ENCODE results near the gene STRAP.

Gene STRAP

GRCh38 chr12:15854916-15855315 is 27.3 kb upstream of the STRAP start:
- Histone ChIP-seq H3K4me1 (ENCODE audit: insufficient read depth, low read length, severe bottlenecking) (no peaks in the 10 kb centered on the region), H3K79me2 (ENCODE audit: insufficient read depth, low read length) (no peaks in the 10 kb centered on the region), H3K27ac (ENCODE audit: low read depth, low read length, poor library complexity, severe bottlenecking) (no peak overlapping the region), H3K27me3 (ENCODE audit: insufficient read depth, low read length) (no peaks in the 10 kb centered on the region), H3K4me3 (ENCODE audit: low read depth, low read length, poor library complexity, severe bottlenecking) (no peak overlapping the region), H3K9me2 (ENCODE audit: low read depth, low read length) (no peaks in the 10 kb centered on the region), H4K20me1 (ENCODE audit: insufficient read depth, low read length) (no peaks in the 10 kb centered on the region), H3K36me3 (ENCODE audit: insufficient read depth, low read length) (no peaks in the 10 kb centered on the region), H3K9me3 (ENCODE audit: low read length) (no peaks in the 10 kb centered on the region), H3K9ac (ENCODE audit: low read length) (no peak overlapping the region), H3F3A (ENCODE audit: insufficient read depth, low read length) (no peaks in the 10 kb centered on the region), H2AFZ (ENCODE audit: low read length) (no peak overlapping the region), H3K4me2 (ENCODE audit: low read length) (no peak overlapping the region)
- TF ChIP-seq, protein P1, sequence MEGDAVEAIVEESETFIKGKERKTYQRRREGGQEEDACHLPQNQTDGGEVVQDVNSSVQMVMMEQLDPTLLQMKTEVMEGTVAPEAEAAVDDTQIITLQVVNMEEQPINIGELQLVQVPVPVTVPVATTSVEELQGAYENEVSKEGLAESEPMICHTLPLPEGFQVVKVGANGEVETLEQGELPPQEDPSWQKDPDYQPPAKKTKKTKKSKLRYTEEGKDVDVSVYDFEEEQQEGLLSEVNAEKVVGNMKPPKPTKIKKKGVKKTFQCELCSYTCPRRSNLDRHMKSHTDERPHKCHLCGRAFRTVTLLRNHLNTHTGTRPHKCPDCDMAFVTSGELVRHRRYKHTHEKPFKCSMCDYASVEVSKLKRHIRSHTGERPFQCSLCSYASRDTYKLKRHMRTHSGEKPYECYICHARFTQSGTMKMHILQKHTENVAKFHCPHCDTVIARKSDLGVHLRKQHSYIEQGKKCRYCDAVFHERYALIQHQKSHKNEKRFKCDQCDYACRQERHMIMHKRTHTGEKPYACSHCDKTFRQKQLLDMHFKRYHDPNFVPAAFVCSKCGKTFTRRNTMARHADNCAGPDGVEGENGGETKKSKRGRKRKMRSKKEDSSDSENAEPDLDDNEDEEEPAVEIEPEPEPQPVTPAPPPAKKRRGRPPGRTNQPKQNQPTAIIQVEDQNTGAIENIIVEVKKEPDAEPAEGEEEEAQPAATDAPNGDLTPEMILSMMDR (IDR thresholded peaks at IDR 0.05; ENCODE audit: low read length), result no peak
- TF ChIP-seq EZH2 (IDR thresholded peaks at IDR 0.05; ENCODE audit: borderline replicate concordance, low read length), result no peak

DNA sequence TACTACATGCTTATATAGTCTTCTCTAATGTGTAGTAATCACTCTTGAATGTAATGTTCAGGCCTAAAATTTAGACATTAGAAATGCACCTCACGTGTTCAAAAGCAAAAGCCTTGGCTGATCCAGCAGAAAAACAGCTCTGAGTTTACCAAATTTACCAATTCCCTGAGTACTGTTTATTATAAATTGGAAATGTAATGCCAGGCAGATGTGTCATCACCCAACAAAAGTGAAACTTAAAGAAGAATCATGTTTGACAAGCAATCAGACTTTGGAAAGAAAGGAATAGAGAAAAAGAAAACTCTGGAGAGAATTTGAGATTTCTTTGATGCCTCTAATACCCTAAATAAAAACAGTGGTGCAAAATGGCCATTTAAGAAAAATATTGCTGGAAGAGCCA is 26.5 kb upstream of the STRAP start:
- H3K4me1 ChIP-seq (ENCODE audit: insufficient read depth, low read length, severe bottlenecking), result no peaks in the 10 kb centered on the region
- no peak overlapping the region for H3K27ac ChIP-seq (ENCODE audit: low read depth, low read length, poor library complexity, severe bottlenecking)
- H3K79me2 ChIP-seq (ENCODE audit: insufficient read depth, low read length), result no peaks in the 10 kb centered on the region
- H2AFZ ChIP-seq (ENCODE audit: low read length), result no peak overlapping the region
- H3K27me3 ChIP-seq (ENCODE audit: insufficient read depth, low read length), result no peaks in the 10 kb centered on the region
- no peak overlapping the region for H3K4me2 ChIP-seq (ENCODE audit: low read length)
- H3K9me2 ChIP-seq (ENCODE audit: low read depth, low read length), result no peaks in the 10 kb centered on the region
- H3K9me3 ChIP-seq (ENCODE audit: low read length), result no peaks in the 10 kb centered on the region
- no peaks in the 10 kb centered on the region for H3F3A ChIP-seq (ENCODE audit: insufficient read depth, low read length)
- no peak for TF ChIP-seq EZH2 (IDR thresholded peaks at IDR 0.05; ENCODE audit: borderline replicate concordance, low read length)
- TF ChIP-seq, protein P1 (IDR thresholded peaks at IDR 0.05; ENCODE audit: low read length), result no peak
- H3K4me3 ChIP-seq (ENCODE audit: low read depth, low read length, poor library complexity, severe bottlenecking), result no peak overlapping the region
- no peaks in the 10 kb centered on the region for H3K36me3 ChIP-seq (ENCODE audit: insufficient read depth, low read length)
- H4K20me1 ChIP-seq (ENCODE audit: insufficient read depth, low read length), result no peaks in the 10 kb centered on the region
- no peak overlapping the region for H3K9ac ChIP-seq (ENCODE audit: low read length)

- Histone ChIP-seq H3K27ac (ENCODE audit: low read depth, low read length, poor library complexity, severe bottlenecking) (no peak overlapping the region), H3K27me3 (ENCODE audit: insufficient read depth, low read length) (no peaks in the 10 kb centered on the region), H3K4me3 (ENCODE audit: low read depth, low read length, poor library complexity, severe bottlenecking) (no peak overlapping the region), H3K36me3 (ENCODE audit: insufficient read depth, low read length) (no peaks in the 10 kb centered on the region), H4K20me1 (ENCODE audit: insufficient read depth, low read length) (no peaks in the 10 kb centered on the region), H3K9ac (ENCODE audit: low read length) (no peak overlapping the region), H3K4me1 (ENCODE audit: insufficient read depth, low read length, severe bottlenecking) (no peaks in the 10 kb centered on the region), H3K9me3 (ENCODE audit: low read length) (no peaks in the 10 kb centered on the region), H3K4me2 (ENCODE audit: low read length) (no peak overlapping the region), H3K9me2 (ENCODE audit: low read depth, low read length) (no peaks in the 10 kb centered on the region), H3K79me2 (ENCODE audit: insufficient read depth, low read length) (no peaks in the 10 kb centered on the region), H3F3A (ENCODE audit: insufficient read depth, low read length) (no peaks in the 10 kb centered on the region), H2AFZ (ENCODE audit: low read length) (no peak overlapping the region)
- TF ChIP-seq EZH2 (IDR thresholded peaks at IDR 0.05; ENCODE audit: borderline replicate concordance, low read length), result no peak
- TF ChIP-seq, protein P1 (IDR thresholded peaks at IDR 0.05; ENCODE audit: low read length), result peak; percentile 64
Observed at GRCh38 chr12:15856097-15856982, 25.8 kb upstream of the STRAP start.
